ENCODE results near the gene SAMD4A.

SAMD4A gene

DNA sequence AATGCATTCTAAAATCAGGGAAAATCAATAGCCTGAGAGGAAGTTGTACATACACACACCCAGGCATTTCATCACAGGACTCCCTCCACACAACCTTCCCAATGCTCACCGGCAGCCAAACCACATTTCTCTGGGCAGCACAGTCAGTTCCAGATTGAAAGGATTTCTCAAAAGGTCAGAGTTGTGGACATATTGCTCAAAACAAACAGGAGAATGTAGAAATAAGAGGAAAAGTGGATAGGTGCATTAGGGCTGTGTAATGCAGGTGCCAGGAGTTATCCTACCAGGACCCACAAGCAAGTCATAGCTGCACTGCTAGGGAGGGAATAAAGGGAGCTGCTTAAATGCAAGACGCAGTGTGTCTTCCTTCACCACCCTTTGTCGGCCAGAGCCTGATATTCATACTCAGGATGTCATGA is 272.8 kb downstream of the SAMD4A start:
- no peak for FAIRE-seq

DNA sequence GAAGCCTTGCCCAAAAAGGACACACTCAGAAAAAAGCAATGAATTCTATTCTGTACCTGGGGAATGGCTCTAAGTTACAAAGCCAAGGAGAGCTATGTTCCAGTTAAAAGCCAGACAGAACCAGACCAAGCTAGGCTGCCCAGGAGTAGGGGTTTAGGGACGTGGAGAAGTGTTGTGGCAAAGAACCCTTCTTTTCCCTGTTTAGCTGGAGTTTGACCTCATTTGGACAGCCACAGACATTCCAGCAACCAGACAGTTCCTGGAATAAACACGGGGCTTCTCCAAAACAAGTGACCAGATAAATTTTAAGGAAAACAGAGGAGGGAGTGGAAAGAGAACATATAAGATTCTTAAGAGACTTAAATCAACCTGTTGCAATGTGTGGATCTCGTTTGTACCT is 273.4 kb downstream of the SAMD4A start:
- FAIRE-seq, result no peak

DNA sequence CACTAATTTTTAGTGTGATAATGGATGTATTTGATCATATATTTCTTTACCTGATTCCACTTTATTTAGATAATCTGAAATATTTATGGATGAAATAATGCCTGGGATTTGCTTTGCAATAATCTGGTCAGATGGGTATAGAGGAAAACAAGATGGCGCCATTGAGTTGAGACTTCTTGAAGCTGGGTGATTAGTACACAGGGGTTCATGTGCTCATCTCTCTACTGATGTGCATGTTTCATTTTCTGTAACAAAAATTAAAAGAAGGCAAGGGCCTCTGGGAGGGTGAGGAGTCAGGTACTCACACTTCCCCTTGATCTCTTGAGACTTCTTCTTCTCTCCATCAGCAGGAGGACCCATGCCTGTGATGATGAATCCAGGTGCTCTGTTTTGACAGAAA is 273.9 kb downstream of the SAMD4A start:
- FAIRE-seq, result no peak

Data from TTC549 (cell line).